IPS DF 6.9 (cell line): ENCODE measurements around the gene FAM20C.
"Not testable (repeated sequence)": the region's sequence is repeated elsewhere in the genome, so short reads cannot be mapped to it uniquely, and the experiment has no call there.

ENCODE experiments used
- DNase-seq: peaks from one replicate; pipeline ENCODE4 v3.0.0-alpha.2; 2013; ENCODE audit warnings: low read depth, low spot score
- H3K27ac ChIP-seq: one replicate; pipeline ENCODE4 v1.5.1; 2013; ENCODE audit warnings: low read length, control low read depth
- H3K27me3 ChIP-seq: 2 replicates; pipeline ENCODE4 v1.6.1; 2013; ENCODE audit warnings: mild to moderate bottlenecking, low read length; ENCODE audit not compliant: control insufficient read depth, insufficient read depth
- H3K36me3 ChIP-seq: 2 replicates; pipeline ENCODE4 v1.6.1; 2013; ENCODE audit warnings: low read length; ENCODE audit not compliant: control insufficient read depth, insufficient read depth
- H3K4me1 ChIP-seq: 2 replicates; pipeline ENCODE4 v1.6.1; 2013; ENCODE audit warnings: low read length; ENCODE audit not compliant: control insufficient read depth, insufficient read depth
- H3K4me3 ChIP-seq: 2 replicates; pipeline ENCODE4 v1.5.1; 2013; ENCODE audit warnings: mild to moderate bottlenecking, low read length
- H3K9me3 ChIP-seq: 2 replicates; pipeline ENCODE4 v1.6.1; 2013; ENCODE audit warnings: low read length, inconsistent platforms; ENCODE audit not compliant: control insufficient read depth, insufficient read depth
- WGBS: extraction: QIAGEN DNeasy Blood & Tissue Kit; methylation state at CpG from one replicate; pipeline ENCODE4 v1.1.7; 2013; ENCODE audit warnings: mixed read lengths, missing lambda C conversion rate; ENCODE audit not compliant: insufficient read length, insufficient coverage; 5-methylcytosine and 5-hydroxymethylcytosine counted together

Gene FAM20C

GRCh38 chr7:259751-260405 lies 67.5 kb downstream of the FAM20C start:
- no peak for DNase-seq
- Histone ChIP-seq H3K36me3 (peaks cover 37% of the 10 kb centered on the region), H3K4me3 (no peak overlapping the region), H3K27me3 (no peaks in the 10 kb centered on the region), H3K4me1 (no peaks in the 10 kb centered on the region), H3K9me3 (peaks cover 30% of the 10 kb centered on the region), H3K27ac (no peak overlapping the region)
- WGBS: no CpG with 5 or more reads among the region's 44 CpGs

GRCh38 chr7:260441-261281 lies 68.3 kb downstream of the FAM20C start:
- DNase-seq: no peak
- no peaks in the 10 kb centered on the region for H3K4me1 ChIP-seq
- H3K4me3 ChIP-seq: no peak overlapping the region
- H3K9me3 ChIP-seq: peaks cover 30% of the 10 kb centered on the region
- H3K27ac ChIP-seq: no peak overlapping the region
- H3K36me3 ChIP-seq: peaks cover 37% of the 10 kb centered on the region
- H3K27me3 ChIP-seq: no peaks in the 10 kb centered on the region
- no CpG with 5 or more reads among the region's 35 CpGs for WGBS

GRCh38 chr7:261341-262250 lies 69.2 kb downstream of the FAM20C start:
- no CpG with 5 or more reads among the region's 32 CpGs for WGBS
- Histone ChIP-seq H3K4me3 (no peak overlapping the region; the same call in 1 of the 2 replicates), H3K36me3 (peaks cover 33% of the 10 kb centered on the region), H3K27me3 (no peaks in the 10 kb centered on the region), H3K9me3 (peaks cover 30% of the 10 kb centered on the region), H3K27ac (no peak overlapping the region), H3K4me1 (no peaks in the 10 kb centered on the region)
- no peak for DNase-seq

DNA sequence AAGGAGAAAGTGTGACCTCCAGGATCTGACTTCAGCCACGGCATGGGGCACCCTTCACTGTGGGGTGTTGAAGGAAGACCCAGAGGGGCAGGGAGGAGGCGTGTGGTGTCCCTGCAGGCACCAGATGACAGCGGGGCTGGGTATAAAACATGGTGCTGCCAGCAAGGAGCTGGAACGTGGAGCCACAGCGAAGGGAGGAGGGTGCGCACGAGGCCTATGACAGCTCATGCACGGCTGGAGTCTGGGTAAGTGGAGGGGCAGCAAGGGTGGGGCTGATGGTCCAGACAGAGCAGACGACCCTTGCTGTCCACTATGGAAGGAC lies 69.8 kb downstream of the FAM20C start:
- Histone ChIP-seq H3K4me3 (no peak overlapping the region), H3K27me3 (no peaks in the 10 kb centered on the region), H3K4me1 (no peaks in the 10 kb centered on the region), H3K36me3 (peaks cover 27% of the 10 kb centered on the region), H3K27ac (no peak overlapping the region), H3K9me3 (peaks cover 30% of the 10 kb centered on the region)
- no peak for DNase-seq
- WGBS: no CpG with 5 or more reads among the region's 9 CpGs

DNA sequence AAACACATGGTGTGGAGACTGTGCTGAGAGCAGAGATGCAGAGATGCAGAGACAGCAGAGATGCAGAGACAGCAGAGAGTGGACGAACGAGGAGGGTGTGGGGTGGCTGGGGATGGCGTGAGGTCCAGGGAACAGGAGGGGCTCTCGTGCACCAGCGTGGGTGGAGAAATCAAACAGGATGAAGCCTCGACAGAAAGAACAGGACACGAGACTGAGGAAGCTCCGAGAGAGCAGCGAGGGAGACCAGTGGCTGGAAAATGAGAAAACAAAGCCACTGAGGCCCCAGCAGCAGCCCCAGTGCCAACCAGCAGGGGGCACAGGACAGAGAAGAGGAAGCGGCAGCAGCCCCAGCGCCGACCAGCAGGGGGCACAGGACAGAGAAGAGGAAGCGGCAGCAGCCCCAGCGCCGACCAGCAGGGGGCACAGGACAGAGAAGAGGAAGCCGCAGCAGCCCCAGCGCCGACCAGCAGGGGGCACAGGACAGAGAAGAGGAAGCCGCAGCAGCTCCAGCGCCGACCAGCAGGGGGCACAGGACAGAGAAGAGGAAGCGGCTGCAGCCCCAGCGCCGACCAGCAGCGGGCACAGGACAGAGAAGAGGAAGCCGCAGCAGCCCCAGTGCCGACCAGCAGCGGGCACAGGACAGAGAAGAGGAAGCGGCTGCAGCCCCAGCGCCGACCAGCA lies 70.4 kb downstream of the FAM20C start:
- H3K27ac ChIP-seq, H3K27me3 ChIP-seq, H3K4me1 ChIP-seq, DNase-seq, H3K4me3 ChIP-seq: not testable (repeated sequence)
- peaks cover 30% of the 10 kb centered on the region for H3K9me3 ChIP-seq
- H3K36me3 ChIP-seq: peaks cover 27% of the 10 kb centered on the region
- no CpG with 5 or more reads among the region's 31 CpGs for WGBS

- not testable (repeated sequence) for H3K4me3 ChIP-seq, H3K27me3 ChIP-seq, H3K27ac ChIP-seq, H3K4me1 ChIP-seq, DNase-seq
- Histone ChIP-seq H3K9me3 (peaks cover 30% of the 10 kb centered on the region), H3K36me3 (peaks cover 21% of the 10 kb centered on the region)
- WGBS: no CpG with 5 or more reads among the region's 37 CpGs
Measured at GRCh38 chr7:263483-264351, 71.3 kb downstream of the FAM20C start.

- Histone ChIP-seq H3K27me3 (no peaks in the 10 kb centered on the region), H3K4me3 (no peak overlapping the region), H3K9me3 (peaks cover 28% of the 10 kb centered on the region), H3K4me1 (no peaks in the 10 kb centered on the region), H3K36me3 (peaks cover 15% of the 10 kb centered on the region), H3K27ac (no peak overlapping the region)
- 100% methylated on average over 1 of the region's 27 CpGs for WGBS
- no peak for DNase-seq
Measured at GRCh38 chr7:264541-265191, 72.3 kb downstream of the FAM20C start.

DNA sequence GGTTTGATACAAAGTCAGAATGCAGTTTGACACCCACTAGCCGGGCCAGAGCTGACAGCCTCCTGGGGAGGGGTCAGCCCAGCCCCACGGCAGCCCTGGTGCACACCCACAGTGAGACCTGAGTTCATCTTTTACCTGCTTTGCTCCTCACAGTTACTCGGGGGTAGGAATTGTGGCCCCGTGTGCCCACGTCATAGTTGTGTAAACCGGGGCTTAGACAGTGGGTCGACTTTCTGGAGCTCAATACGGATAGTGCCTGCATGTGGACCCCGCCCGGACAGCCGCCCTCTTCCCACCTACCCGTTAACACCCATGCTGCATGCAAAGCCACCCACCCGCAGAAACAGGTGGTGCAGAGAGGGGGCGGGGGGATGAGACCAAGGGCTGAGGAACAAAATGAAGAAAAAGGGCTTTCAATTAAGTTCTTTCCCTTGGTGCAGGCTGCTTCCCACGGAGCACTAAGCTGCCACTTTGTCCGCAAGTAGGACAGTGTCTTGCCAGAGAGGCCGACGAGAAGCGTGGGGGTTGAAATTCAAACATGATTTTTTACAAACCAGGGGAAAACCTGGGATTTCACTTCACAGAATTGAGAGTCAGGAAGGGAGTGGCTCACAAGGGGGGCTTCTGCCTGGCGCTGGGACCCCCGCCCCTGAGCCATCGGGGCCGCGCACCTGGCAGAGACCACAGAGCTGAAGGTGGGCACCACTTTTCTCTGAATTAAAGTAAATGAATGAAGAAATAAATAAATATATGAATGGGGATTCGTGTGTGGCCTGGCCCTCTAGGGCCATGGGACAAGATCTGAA lies 73.0 kb downstream of the FAM20C start:
- H3K27me3 ChIP-seq: no peaks in the 10 kb centered on the region
- H3K27ac ChIP-seq: no peak overlapping the region
- peaks cover 7% of the 10 kb centered on the region for H3K36me3 ChIP-seq
- H3K4me1 ChIP-seq: no peaks in the 10 kb centered on the region
- no CpG with 5 or more reads among the region's 25 CpGs for WGBS
- peaks cover 23% of the 10 kb centered on the region for H3K9me3 ChIP-seq
- DNase-seq: no peak
- no peak overlapping the region for H3K4me3 ChIP-seq
